GM10248 (cell line): ENCODE measurements around the gene GPHA2.

Experiments used
- CTCF ChIA-PET: fragments of 300-600 bp; sonication (Branson Sonifier 250); formaldehyde crosslinking; extraction: SDS; loops from one replicate; lab custom pipeline; 2021; ENCODE audit warnings: antibody characterized with exemption; lab: Yijun Ruan, JAX
- POLR2A ChIA-PET: fragments of 350-650 bp; sonication (Branson Sonifier 250); formaldehyde crosslinking; extraction: SDS; loops from one replicate; lab custom pipeline; 2020; ENCODE audit warnings: antibody characterized with exemption; lab: Yijun Ruan, JAX
- DNase-seq: peaks from one replicate; pipeline ENCODE4 v3.0.0; 2012; ENCODE audit errors: extremely low spot score
- CTCF ChIP-seq: IDR thresholded peaks from 2 replicates; pipeline ENCODE4 v1.5.1; 2012; ENCODE audit warnings: mild to moderate bottlenecking, low read depth; ENCODE audit errors: extremely low read depth, missing control alignments, control extremely low read depth

GPHA2 gene

DNA sequence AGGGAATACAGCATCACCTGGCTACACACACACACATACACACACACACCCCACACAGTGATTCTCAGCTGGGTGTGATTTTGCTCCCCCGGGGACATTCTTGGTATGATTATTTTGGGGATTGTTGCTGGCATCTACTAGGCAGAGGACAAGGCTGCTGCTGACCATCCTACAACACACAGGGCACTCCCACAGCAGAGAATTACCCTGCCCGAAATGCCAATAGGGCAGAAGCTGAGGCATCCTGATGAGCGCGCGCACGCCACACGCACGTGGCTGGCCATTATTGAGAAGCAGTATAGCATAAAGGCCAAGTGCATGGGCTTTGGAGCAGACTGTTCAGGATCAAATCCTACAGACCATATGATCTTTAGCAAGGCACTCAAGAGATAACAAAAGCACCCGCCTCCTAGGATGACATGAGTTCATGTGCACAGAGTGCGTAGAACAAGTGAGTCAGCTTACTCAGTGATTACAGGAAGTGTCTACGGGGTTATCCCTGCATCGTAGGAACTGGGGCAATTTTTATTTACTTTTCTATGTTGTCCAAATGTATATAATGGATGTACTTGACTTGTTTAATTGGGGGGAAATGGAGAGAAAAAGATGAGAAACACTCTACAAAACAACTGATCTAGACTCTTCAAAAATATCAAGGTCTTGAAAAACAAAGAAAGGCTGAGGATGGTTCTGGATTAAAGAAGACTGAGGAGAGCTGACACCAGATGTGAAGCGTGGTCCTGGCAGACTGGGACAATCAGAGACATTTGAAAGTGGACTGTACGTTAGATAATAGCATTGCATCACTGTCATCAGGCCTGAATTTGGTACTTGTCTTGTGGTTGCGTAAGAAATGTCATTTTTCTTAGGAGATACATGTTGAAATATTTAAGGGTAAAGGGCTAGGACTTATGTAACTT is 50.1 kb downstream of the GPHA2 start:
- no peak for TF ChIP-seq CTCF
- ChIA-PET POLR2A (no interaction called here), CTCF (interaction anchor here (1.1 to 31.5 kb wide), 3 partner anchors 8 to 31 kb away, joined by 9 to 1137 read pairs (median 152); partner anchors contain the start of genes CDC42BPG and EHD1)
- DNase-seq = no peak
